Natural killer cell (primary cell): ENCODE results near the gene RRAGD. TPM values are rescaled to one million over a fixed set of nuclear protein-coding genes. Genes with fewer than 3 reads are reported as not detected.

Source experiments
- ATAC-seq, 3 donors: fragments of 150-1000 bp in 2 of 3; fragments of 200-7000 bp in 1 of 3; cut with Tn5 transposase; 1 replicate in 1 of 3; 2 replicates in 2 of 3; pipeline ENCODE4 v1.10.0; 2021; ENCODE audit warnings: mild to moderate bottlenecking in 2 of 3, moderate library complexity in 2 of 3
- DNase-seq, 2 donors: peaks; one replicate each; pipeline versions ENCODE4 v3.0.0 to v3.0.0-alpha.2; 2013 to 2021; ENCODE audit warnings: mixed read lengths in 1 of 2
- H3K27ac ChIP-seq: one replicate; pipeline ENCODE4 v1.5.1; 2013; ENCODE audit warnings: mild to moderate bottlenecking, low read length
- H3K27me3 ChIP-seq: one replicate; pipeline ENCODE4 v1.6.1; 2013; ENCODE audit warnings: low read length; ENCODE audit not compliant: control insufficient read depth, insufficient read depth
- H3K36me3 ChIP-seq: one replicate; pipeline ENCODE4 v1.6.1; 2013; ENCODE audit warnings: low read length; ENCODE audit not compliant: control insufficient read depth, insufficient read depth
- H3K4me1 ChIP-seq: one replicate; pipeline ENCODE4 v1.6.1; 2013; ENCODE audit warnings: low read length; ENCODE audit not compliant: control insufficient read depth, insufficient read depth
- H3K4me3 ChIP-seq: one replicate; pipeline ENCODE4 v1.5.1; 2013; ENCODE audit warnings: low read length
- H3K9me3 ChIP-seq: one replicate; pipeline ENCODE4 v1.6.1; 2013; ENCODE audit warnings: low read length; ENCODE audit not compliant: control insufficient read depth, insufficient read depth
- H3K27ac Mint-ChIP-seq, 2 donors: one replicate each; pipeline ENCODE4 v1.8.0; 2022; ENCODE audit warnings: mild to moderate bottlenecking in 2 of 2, mixed read lengths in 2 of 2, moderate library complexity in 1 of 2
- H3K27me3 Mint-ChIP-seq, 2 donors: one replicate each; pipeline ENCODE4 v1.8.0; 2022; ENCODE audit warnings: low read depth in 2 of 2, mixed read lengths in 2 of 2
- H3K36me3 Mint-ChIP-seq: one replicate; pipeline ENCODE4 v1.8.0; 2022; ENCODE audit warnings: mixed read lengths
- H3K4me1 Mint-ChIP-seq, 2 donors: one replicate each; pipeline ENCODE4 v1.8.0; 2022; ENCODE audit warnings: mixed read lengths in 2 of 2
- H3K4me3 Mint-ChIP-seq: one replicate; pipeline ENCODE4 v1.8.0; 2022; ENCODE audit warnings: mild to moderate bottlenecking, moderate library complexity, mixed read lengths
- H3K9me3 Mint-ChIP-seq, 2 donors: one replicate each; pipeline ENCODE4 v1.8.0; 2022; ENCODE audit warnings: mixed read lengths in 2 of 2
- WGBS: methylation state at CpG from one replicate; pipeline ENCODE4 v1.1.7; 2013; ENCODE audit warnings: missing lambda C conversion rate; ENCODE audit not compliant: insufficient coverage; 5-methylcytosine and 5-hydroxymethylcytosine counted together
- intact Hi-C: fragments of 100-400 bp; cut with micrococcal nuclease; formaldehyde crosslinking; loops from one replicate; pipeline ENCODE4 v1.14.2; 2022
- total RNA-seq, 4 donors: library from RNA; stranded (reverse); fragments of 120-200 nt in 1 of 4; gene quantifications; one replicate each; pipeline versions ENCODE4 v1.2.3 to v1.2.4, GENCODE V29; 2013 to 2022
- TF ChIP-seq, protein P1 (sequence below): fragments of 200-600 bp; IDR thresholded peaks from one replicate; pipeline ENCODE4 v1.8.0; 2022; ENCODE audit warnings: antibody characterized with exemption

Gene RRAGD
- total RNA-seq, 3 donors from 2014 or later (not counting 1 experiment from before 2014, with no cell fraction given): 0.43 to 4.4 (median 1.8) TPM

DNA sequence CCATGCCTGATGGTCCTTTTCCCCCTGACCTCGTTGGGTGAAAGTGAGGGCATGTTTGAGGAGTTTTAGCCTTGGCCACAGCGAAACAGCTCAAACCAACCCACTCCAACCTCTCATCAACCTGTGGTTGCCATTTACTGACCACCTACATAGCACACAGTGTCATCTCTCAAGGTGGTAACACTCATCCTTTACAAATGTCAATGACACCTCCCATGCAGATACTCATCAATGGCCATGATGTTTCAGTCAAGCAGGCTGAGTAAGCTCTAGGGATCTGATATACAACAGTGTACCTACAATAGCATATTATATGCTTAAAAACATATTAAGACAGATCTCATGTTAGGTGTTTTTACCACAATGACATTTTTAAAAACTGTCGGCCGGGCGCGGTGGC is 9.3 kb downstream of the RRAGD start:
- WGBS: 88% methylated on average over 5 of the region's 6 CpGs
- intact Hi-C loops: no loop called here

DNA sequence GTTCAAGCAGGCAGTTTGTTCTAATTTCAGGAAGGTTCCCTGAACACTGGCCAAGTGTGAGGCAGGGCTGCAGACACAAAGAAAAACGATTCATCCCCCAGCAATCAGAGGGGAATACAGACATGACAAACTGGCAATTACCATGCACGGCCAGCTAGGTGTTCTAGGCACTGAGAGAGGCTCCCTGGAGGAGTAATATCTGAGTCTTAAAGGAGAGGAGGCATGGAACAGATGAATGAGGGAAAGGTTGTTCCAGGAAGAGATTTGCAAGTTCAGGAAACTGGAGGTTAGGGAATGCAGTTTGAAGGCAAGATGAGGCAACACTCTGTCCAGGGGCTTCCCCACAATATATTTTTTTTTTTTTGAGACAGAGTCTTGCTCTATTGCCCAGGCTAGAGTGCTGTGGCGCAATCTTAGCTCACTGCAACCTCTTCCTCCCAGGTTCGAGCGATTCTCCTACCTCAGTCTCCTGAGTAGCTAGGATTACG is 11.1 kb downstream of the RRAGD start:
- H3K4me3 Mint-ChIP-seq: no peak overlapping the region
- no peaks in the 10 kb centered on the region for H3K36me3 ChIP-seq
- H3K4me1 Mint-ChIP-seq: peaks cover under 1 to 2% of the 10 kb centered on the region in 2 donors
- H3K27me3 Mint-ChIP-seq: peaks cover 7 to 17% of the 10 kb centered on the region in 2 donors
- peaks cover under 1% of the 10 kb centered on the region for H3K4me1 ChIP-seq
- intact Hi-C loops: no loop called here
- DNase-seq: no peak
- no peak for ATAC-seq
- no peaks in the 10 kb centered on the region for H3K27me3 ChIP-seq
- no peak overlapping the region for H3K4me3 ChIP-seq
- no peak overlapping the region for H3K27ac Mint-ChIP-seq
- no peaks in the 10 kb centered on the region for H3K9me3 Mint-ChIP-seq
- 77% methylated on average over 6 of the region's 6 CpGs for WGBS
- no peaks in the 10 kb centered on the region for H3K36me3 Mint-ChIP-seq
- TF ChIP-seq, protein P1, sequence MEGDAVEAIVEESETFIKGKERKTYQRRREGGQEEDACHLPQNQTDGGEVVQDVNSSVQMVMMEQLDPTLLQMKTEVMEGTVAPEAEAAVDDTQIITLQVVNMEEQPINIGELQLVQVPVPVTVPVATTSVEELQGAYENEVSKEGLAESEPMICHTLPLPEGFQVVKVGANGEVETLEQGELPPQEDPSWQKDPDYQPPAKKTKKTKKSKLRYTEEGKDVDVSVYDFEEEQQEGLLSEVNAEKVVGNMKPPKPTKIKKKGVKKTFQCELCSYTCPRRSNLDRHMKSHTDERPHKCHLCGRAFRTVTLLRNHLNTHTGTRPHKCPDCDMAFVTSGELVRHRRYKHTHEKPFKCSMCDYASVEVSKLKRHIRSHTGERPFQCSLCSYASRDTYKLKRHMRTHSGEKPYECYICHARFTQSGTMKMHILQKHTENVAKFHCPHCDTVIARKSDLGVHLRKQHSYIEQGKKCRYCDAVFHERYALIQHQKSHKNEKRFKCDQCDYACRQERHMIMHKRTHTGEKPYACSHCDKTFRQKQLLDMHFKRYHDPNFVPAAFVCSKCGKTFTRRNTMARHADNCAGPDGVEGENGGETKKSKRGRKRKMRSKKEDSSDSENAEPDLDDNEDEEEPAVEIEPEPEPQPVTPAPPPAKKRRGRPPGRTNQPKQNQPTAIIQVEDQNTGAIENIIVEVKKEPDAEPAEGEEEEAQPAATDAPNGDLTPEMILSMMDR: no peak
- H3K9me3 ChIP-seq: no peaks in the 10 kb centered on the region
- no peak overlapping the region for H3K27ac ChIP-seq

More for the DNA sequence above, 9.3 kb downstream of the RRAGD start:
- no peaks in the 10 kb centered on the region for H3K9me3 Mint-ChIP-seq
- no peaks in the 10 kb centered on the region for H3K36me3 ChIP-seq
- H3K4me3 ChIP-seq: no peak overlapping the region
- H3K27ac ChIP-seq: no peak overlapping the region
- H3K27ac Mint-ChIP-seq: no peak overlapping the region
- TF ChIP-seq, protein P1: no peak
- H3K36me3 Mint-ChIP-seq: no peaks in the 10 kb centered on the region
- no peak overlapping the region for H3K4me3 Mint-ChIP-seq
- ATAC-seq: no peak
- H3K27me3 Mint-ChIP-seq: peaks cover 20 to 26% of the 10 kb centered on the region in 2 donors
- H3K4me1 Mint-ChIP-seq: peaks cover 3 to 8% of the 10 kb centered on the region in 2 donors
- no peaks in the 10 kb centered on the region for H3K27me3 ChIP-seq
- no peak for DNase-seq
- H3K4me1 ChIP-seq: peaks cover 12% of the 10 kb centered on the region
- no peaks in the 10 kb centered on the region for H3K9me3 ChIP-seq

DNA sequence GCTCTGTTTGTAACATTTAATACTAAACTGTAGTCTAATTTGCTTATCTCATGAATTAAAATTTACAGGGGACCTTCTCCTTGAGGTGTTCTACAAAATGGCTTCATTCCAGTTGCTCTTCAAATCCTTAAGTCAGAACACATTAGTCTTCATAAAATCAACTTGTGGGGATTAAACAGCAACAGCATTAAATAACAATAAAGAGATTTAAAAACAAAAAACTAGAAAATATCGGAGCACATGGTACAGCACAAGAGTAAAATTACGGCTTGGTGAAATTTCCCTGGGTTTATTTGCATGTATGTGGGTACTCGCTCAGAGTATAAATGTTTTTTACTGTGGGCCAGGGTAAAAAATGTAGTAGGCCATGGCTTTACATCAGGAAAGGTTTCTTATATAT is 12.0 kb downstream of the RRAGD start:
- WGBS: 98% methylated on average over 3 of the region's 3 CpGs
- H3K4me1 Mint-ChIP-seq: no peaks in the 10 kb centered on the region
- no peaks in the 10 kb centered on the region for H3K36me3 Mint-ChIP-seq
- Histone ChIP-seq H3K9me3 (no peaks in the 10 kb centered on the region), H3K36me3 (no peaks in the 10 kb centered on the region), H3K4me3 (no peak overlapping the region), H3K27ac (no peak overlapping the region), H3K4me1 (no peaks in the 10 kb centered on the region), H3K27me3 (no peaks in the 10 kb centered on the region)
- H3K27ac Mint-ChIP-seq: no peak overlapping the region
- ATAC-seq: no peak
- no peak for DNase-seq
- TF ChIP-seq, protein P1: no peak
- no peak overlapping the region for H3K4me3 Mint-ChIP-seq
- H3K9me3 Mint-ChIP-seq: no peaks in the 10 kb centered on the region
- H3K27me3 Mint-ChIP-seq: peaks cover 0 to 12% of the 10 kb centered on the region in 2 donors
- intact Hi-C loops: no loop called here
